Muscle layer of colon (tissue), 2 donors: ENCODE data around the gene SLC24A4.

Source experiments
- H3K27ac ChIP-seq: one replicate; pipeline ENCODE4 v1.7.0; 2013; ENCODE audit warnings: low read depth, mild to moderate bottlenecking, low read length, moderate library complexity
- H3K27me3 ChIP-seq, 2 donors: one replicate each; pipeline ENCODE4 v1.7.0; 2013; ENCODE audit warnings: low read length in 2 of 2, mild to moderate bottlenecking in 2 of 2; ENCODE audit not compliant: insufficient read depth in 2 of 2, control insufficient read depth in 1 of 2
- H3K36me3 ChIP-seq: one replicate; pipeline ENCODE4 v1.7.0; 2013; ENCODE audit warnings: mild to moderate bottlenecking, low read length; ENCODE audit not compliant: insufficient read depth
- H3K4me1 ChIP-seq: one replicate; pipeline ENCODE4 v1.7.0; 2013; ENCODE audit warnings: mild to moderate bottlenecking, low read length; ENCODE audit not compliant: insufficient read depth
- H3K4me3 ChIP-seq, 2 donors: one replicate each; pipeline ENCODE4 v1.7.0; 2013; ENCODE audit warnings: low read length in 2 of 2, low read depth in 1 of 2, mild to moderate bottlenecking in 1 of 2, moderate library complexity in 1 of 2
- H3K9ac ChIP-seq: one replicate; pipeline ENCODE4 v1.7.0; 2013; ENCODE audit warnings: low read length
- H3K9me3 ChIP-seq: one replicate; pipeline ENCODE4 v1.7.0; 2013; ENCODE audit warnings: mild to moderate bottlenecking, low read length
- donor health status: abdominal sarcoma.
- donor health status: Adenocarcinoma of cecum.

Gene SLC24A4

DNA sequence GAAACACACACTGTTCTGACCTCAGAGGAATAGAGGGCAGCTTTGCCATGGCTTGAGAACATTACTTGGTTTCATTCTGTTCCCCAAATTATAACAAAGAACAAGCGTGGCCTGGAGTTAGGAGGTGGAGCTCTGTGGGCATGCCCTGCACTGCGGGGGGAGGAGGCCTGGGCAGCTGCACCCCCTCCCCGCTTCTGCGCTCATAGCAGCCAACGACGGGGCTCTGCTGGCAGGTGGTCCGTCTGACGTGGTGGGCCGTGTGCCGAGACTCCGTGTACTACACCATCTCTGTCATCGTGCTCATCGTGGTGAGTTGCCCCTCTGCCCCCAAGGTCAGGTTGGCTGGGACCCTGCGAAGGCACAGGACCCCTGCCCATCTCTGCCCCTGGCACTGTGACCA, 120.2 kb downstream of the SLC24A4 start:
- no peaks in the 10 kb centered on the region for H3K27me3 ChIP-seq
- H3K36me3 ChIP-seq, result no peaks in the 10 kb centered on the region
- H3K4me1 ChIP-seq, result no peaks in the 10 kb centered on the region
- no peaks in the 10 kb centered on the region for H3K9me3 ChIP-seq
- H3K9ac ChIP-seq, result no peak overlapping the region
- no peak overlapping the region for H3K4me3 ChIP-seq
- H3K27ac ChIP-seq, result no peak overlapping the region

DNA sequence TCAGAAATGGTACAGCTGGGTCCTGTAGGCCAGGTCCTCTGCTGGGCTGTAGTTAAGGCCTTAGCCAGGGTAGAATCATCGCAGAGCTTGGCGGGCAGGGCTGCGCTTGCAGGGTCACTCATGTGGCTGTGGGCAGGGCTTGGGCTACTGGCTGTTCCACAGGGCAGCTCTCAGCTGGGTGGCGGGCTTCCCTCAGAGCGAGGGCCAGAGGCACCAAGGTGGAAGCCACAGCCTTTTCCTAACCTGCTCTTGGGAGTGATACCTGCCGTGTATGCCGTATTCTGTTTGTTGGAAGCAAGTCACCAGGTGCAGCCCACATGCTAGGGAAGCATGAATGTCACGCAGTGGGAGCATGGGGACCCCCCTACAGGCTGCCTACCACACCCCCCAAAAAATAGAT, 120.8 kb downstream of the SLC24A4 start:
- H3K9ac ChIP-seq, result no peak overlapping the region
- H3K4me3 ChIP-seq, result no peak overlapping the region
- no peaks in the 10 kb centered on the region for H3K27me3 ChIP-seq
- H3K27ac ChIP-seq, result no peak overlapping the region
- H3K36me3 ChIP-seq, result no peaks in the 10 kb centered on the region
- H3K9me3 ChIP-seq, result no peaks in the 10 kb centered on the region
- H3K4me1 ChIP-seq, result no peaks in the 10 kb centered on the region

DNA sequence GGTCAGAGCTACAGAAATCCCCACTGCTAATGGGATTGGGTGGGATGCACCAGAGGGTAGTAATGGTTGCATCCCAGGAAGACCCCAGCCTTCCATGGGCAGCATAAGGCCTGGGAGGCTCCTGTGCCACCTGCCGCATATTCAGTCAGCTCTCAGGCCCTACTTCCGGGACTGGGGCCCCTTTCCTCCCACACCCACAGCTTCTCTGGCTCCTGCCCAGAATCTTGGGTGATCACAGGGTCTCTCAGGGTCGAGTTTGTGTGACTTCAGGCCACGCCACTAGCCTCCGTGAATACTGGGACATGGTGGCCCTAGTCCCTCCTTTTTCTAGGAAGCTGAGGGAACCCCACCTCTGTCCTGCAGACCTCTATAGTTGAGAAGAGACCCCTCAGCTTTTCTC, 123.8 kb downstream of the SLC24A4 start:
- no peaks in the 10 kb centered on the region for H3K36me3 ChIP-seq
- H3K27me3 ChIP-seq, result no peaks in the 10 kb centered on the region
- no peak overlapping the region for H3K9ac ChIP-seq
- no peak overlapping the region for H3K4me3 ChIP-seq
- H3K9me3 ChIP-seq, result no peaks in the 10 kb centered on the region
- no peaks in the 10 kb centered on the region for H3K4me1 ChIP-seq
- H3K27ac ChIP-seq, result no peak overlapping the region

DNA sequence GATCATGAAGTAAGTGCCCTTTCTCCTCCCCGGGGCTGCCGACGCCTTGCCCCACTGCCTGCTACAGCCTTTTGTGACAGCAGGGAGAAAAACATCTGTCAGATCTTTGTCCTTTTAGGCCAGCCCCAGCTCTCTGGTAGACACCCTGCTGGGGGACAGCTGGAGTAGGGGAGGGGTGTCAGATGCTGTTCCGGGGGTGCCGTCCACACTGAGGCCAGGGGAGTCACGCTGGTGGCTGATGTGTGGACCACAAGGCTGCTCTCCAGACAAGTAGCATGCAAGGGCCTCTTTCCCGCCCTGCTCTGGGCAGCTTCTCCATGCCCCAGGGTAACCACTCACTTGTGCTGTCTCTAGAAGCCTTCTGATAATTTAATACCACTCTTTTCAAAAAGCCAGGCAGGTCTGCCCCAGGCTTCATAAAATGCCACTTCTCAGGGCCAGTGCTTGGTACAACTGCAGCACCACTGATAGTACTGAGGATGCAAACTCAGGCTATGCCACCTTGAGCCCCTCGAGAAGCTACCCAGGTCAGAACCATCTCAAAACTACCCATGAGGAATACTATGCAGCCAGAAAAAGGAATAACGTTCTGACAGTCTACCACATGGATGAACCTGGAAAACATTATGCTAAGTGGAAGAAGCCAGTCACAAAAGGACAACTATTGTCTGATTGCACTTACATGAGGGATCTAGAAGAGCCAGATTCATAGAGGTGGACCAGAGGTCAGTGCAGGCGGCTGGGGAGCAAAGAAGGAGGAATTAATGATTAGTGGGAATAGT, 124.6 kb downstream of the SLC24A4 start:
- Histone ChIP-seq H3K4me3 (no peak overlapping the region), H3K4me1 (no peaks in the 10 kb centered on the region), H3K27ac (no peak overlapping the region), H3K9me3 (no peaks in the 10 kb centered on the region), H3K27me3 (no peaks in the 10 kb centered on the region), H3K9ac (no peak overlapping the region), H3K36me3 (no peaks in the 10 kb centered on the region)

DNA sequence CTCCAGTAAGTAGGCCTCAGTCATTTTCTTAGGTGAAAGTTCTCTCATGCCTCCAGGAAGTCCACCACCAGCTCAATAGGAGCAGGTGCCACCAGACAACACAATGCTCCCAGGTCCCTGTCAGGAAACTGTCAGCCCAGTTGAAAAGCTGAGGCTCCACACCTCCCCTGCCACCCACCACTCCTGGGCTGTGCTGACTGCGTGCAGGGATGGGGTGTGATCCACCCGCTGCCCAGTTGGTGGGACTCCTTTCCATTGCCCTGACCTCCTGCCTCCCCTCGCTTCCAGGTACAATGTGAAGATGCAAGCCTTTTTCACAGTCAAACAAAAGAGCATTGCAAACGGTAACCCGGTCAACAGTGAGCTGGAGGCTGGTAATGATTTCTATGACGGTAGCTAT, 125.8 kb downstream of the SLC24A4 start:
- Histone ChIP-seq H3K4me1 (no peaks in the 10 kb centered on the region), H3K27me3 (no peaks in the 10 kb centered on the region), H3K9ac (no peak overlapping the region), H3K4me3 (no peak overlapping the region), H3K27ac (no peak overlapping the region), H3K9me3 (no peaks in the 10 kb centered on the region), H3K36me3 (no peaks in the 10 kb centered on the region)

DNA sequence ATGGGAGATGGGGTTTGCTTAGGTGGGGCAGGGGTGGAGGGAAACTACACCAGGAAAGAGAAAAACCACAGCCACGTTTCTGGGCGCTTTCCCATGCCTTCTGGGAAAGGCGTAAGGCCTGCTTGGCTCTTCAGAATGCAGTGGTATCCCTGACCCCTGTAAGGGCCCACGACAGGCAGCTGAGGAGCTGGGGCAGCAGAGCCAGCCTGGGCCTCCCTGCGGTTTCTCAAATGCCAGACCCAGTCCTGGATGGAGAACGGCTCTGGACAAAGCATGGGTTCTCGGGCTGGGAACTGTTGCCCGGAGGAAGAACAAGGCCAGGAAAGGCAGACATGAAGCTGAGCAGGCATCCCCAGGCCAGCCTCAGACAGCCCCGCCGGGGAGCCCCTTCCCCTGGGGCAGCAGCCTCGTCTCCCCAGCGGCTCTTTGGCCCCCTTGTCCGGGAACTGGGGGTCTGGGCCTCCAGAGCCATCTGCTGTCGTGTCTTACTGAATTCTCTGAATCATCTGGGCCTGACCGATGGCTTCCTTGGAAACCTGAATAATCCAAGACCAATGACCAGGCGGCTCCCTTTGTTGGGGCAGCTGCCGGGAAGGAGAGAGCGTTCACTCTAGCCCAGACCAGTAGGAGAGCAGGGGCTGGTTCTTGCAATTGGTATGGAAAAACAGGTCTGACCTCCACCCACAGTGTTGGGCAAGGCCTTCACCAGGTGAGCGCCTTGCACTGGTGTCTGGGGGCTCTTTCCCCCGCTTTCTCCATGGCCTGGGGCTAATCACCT, 126.6 kb downstream of the SLC24A4 start:
- Histone ChIP-seq H3K27me3 (no peaks in the 10 kb centered on the region), H3K9me3 (no peaks in the 10 kb centered on the region), H3K36me3 (no peaks in the 10 kb centered on the region), H3K9ac (no peak overlapping the region), H3K4me3 (no peak overlapping the region), H3K27ac (no peak overlapping the region), H3K4me1 (no peaks in the 10 kb centered on the region)

DNA sequence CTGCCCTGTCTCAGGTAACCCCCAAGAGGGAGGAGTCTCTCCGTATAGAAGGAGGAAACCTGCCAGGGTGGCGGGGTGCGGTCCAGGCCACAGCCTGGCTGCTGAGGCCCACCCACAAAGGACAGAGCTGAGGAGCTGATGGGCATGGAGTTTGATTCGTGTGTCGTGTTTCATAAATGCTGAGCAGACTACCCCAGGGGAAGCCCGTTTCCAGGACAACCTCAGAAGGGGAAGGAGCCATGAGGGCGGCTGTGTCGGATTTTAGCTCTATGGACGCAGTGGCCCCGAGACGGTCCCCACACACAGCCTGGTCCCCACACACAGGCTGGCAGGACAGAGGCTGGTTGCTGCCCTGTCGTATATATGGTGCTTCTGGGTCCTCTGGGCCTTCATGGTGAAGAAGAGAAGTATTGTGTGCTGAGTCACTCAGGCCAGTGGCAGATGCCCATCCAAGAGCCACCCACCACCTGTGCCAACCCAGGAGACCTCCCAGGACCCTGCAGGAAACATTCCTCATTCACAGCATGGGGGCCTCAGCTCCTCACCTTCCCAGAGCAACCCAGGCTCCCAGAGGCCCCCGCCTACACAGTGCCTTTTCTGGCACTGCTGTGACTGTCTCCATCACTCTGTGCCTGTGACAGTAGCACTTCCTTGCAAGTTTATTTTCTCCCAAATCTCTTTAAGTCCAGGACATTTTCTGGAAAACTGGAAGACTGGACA, 127.5 kb downstream of the SLC24A4 start:
- Histone ChIP-seq H3K9me3 (no peaks in the 10 kb centered on the region), H3K27me3 (no peaks in the 10 kb centered on the region), H3K4me1 (no peaks in the 10 kb centered on the region), H3K36me3 (no peaks in the 10 kb centered on the region), H3K27ac (no peak overlapping the region), H3K4me3 (no peak overlapping the region), H3K9ac (no peak overlapping the region)

DNA sequence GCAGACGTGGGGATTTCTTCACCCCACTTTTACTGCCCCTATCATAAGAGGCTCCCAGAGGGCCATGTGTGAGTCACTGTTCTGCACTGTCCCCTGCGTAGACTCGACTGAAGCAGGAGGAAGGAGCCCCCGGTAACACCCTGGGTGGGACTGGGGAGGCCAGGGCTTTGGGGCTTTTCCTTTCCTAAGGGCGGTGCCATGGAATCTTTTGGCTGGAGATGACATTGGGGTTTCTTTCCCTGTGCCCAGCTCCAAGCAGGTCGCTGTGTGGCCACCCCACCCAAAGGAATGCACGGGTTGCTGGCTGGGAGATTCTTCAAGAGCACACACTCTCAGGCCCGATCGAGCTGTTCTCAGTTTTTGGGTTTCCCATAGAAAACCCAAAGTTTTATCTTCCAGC, 128.3 kb downstream of the SLC24A4 start:
- Histone ChIP-seq H3K9ac (no peak overlapping the region), H3K9me3 (no peaks in the 10 kb centered on the region), H3K4me3 (no peak overlapping the region), H3K27ac (no peak overlapping the region), H3K36me3 (no peaks in the 10 kb centered on the region), H3K4me1 (no peaks in the 10 kb centered on the region), H3K27me3 (no peaks in the 10 kb centered on the region)

DNA sequence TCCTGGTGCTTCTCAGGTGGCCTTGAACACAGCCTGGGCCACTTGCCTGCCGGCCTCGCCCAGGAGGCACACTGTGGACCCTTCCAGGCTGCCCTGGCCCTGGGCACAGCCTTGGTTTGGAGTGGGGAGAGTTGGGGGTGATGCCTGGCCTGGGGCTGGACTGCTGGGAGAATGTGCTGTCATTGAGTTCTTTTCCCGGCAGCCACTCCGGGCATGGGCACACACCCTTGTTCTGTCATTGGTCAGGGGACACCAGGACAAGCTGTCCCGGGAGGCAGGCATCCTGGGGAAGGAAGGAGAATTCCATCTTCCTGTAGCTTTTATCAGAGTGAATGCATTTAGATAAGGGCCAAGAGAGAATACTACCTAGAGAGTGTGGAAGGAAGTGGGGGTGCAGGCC, 128.8 kb downstream of the SLC24A4 start:
- H3K4me1 ChIP-seq, result peaks cover 3% of the 10 kb centered on the region
- no peak overlapping the region for H3K4me3 ChIP-seq
- H3K36me3 ChIP-seq, result no peaks in the 10 kb centered on the region
- H3K27ac ChIP-seq, result no peak overlapping the region
- no peaks in the 10 kb centered on the region for H3K27me3 ChIP-seq
- no peaks in the 10 kb centered on the region for H3K9me3 ChIP-seq
- no peak overlapping the region for H3K9ac ChIP-seq

DNA sequence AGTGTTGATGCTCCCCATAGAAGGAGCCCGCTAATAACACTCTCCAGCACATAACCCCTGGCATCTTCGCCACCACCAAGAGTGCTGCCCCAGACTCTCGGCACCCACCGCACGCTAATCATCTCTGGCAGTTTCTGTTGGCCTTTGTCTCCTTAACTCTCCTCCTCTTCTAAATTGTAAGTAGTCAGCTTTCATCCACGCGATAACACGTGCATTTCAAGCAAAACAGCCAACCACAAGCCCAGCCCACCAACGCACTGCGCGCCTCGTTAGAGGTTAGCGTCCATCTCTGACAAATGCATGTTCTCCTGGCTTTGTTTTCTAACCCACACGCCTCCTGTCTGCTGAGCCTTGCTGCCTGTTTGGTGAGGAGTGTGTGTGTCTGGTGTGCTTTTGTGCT, 129.5 kb downstream of the SLC24A4 start:
- no peaks in the 10 kb centered on the region for H3K36me3 ChIP-seq
- no peak overlapping the region for H3K9ac ChIP-seq
- H3K27me3 ChIP-seq, result no peaks in the 10 kb centered on the region
- no peak overlapping the region for H3K4me3 ChIP-seq
- H3K4me1 ChIP-seq, result peaks cover 6% of the 10 kb centered on the region
- no peaks in the 10 kb centered on the region for H3K9me3 ChIP-seq
- H3K27ac ChIP-seq, result no peak overlapping the region

DNA sequence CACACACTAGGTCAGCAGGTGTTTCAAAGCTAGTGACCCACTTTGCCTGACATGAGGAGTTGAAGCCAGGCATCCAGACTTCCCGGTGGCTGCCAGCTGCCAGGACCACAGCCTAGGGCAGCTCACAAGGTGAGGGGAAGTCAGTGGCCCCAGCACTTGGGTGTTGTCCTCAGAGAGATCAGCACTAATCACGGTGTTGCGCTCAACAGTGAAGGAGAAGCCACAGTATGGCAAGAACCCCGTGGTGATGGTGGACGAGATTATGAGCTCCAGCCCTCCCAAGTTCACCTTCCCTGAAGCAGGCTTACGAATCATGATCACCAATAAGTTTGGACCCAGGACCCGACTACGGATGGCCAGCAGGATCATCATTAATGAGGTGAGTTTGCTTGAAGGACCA, 130.7 kb downstream of the SLC24A4 start:
- no peaks in the 10 kb centered on the region for H3K36me3 ChIP-seq
- no peak overlapping the region for H3K27ac ChIP-seq
- H3K27me3 ChIP-seq, result no peaks in the 10 kb centered on the region
- H3K4me3 ChIP-seq, result no peak overlapping the region
- no peak overlapping the region for H3K9ac ChIP-seq
- H3K9me3 ChIP-seq, result no peaks in the 10 kb centered on the region
- H3K4me1 ChIP-seq, result peaks cover 6% of the 10 kb centered on the region
